DOHH2 (cell line): Measurements from ENCODE around the gene CHRNA5.

ENCODE experiments used
- H3F3A ChIP-seq: fragments of 200-600 bp; sonication (generic), shearing (Covaris generic); 2 replicates; pipeline ENCODE4 v1.6.0; 2016; ENCODE audit warnings: antibody characterized with exemption, mild to moderate bottlenecking; ENCODE audit not compliant: control insufficient read depth, insufficient read depth
- H3K27ac ChIP-seq: fragments of 200-600 bp; sonication (generic); 2 replicates; pipeline ENCODE4 v1.5.1; 2014; ENCODE audit warnings: low read depth, mild to moderate bottlenecking, low read length, moderate library complexity
- H3K27me3 ChIP-seq: fragments of 200-600 bp; sonication (generic); 2 replicates; pipeline ENCODE4 v1.6.1; 2014; ENCODE audit warnings: mild to moderate bottlenecking, low read length, mixed read lengths; ENCODE audit not compliant: control insufficient read depth
- H3K36me3 ChIP-seq: fragments of 200-600 bp; sonication (generic); 2 replicates; pipeline ENCODE4 v1.6.1; 2014; ENCODE audit warnings: mild to moderate bottlenecking, low read length, moderate library complexity, mixed read lengths; ENCODE audit not compliant: control insufficient read depth
- H3K4me1 ChIP-seq: fragments of 200-600 bp; sonication (generic); 2 replicates; pipeline ENCODE4 v1.6.1; 2014; ENCODE audit warnings: mild to moderate bottlenecking, low read length, mixed read lengths; ENCODE audit not compliant: control insufficient read depth
- H3K4me2 ChIP-seq: fragments of 200-600 bp; sonication (generic); 2 replicates; pipeline ENCODE4 v1.6.0; 2014; ENCODE audit warnings: mild to moderate bottlenecking, low read length, moderate library complexity
- H3K4me3 ChIP-seq: fragments of 200-600 bp; sonication (generic); 2 replicates; pipeline ENCODE4 v1.5.1; 2014; ENCODE audit warnings: mild to moderate bottlenecking, low read length, mixed read lengths
- H3K79me2 ChIP-seq: fragments of 200-600 bp; sonication (generic); 2 replicates; pipeline ENCODE4 v1.6.1; 2014; ENCODE audit warnings: mild to moderate bottlenecking, low read length, mixed read lengths; ENCODE audit not compliant: control insufficient read depth
- H3K9me2 ChIP-seq: fragments of 200-600 bp; sonication (generic); replicated peaks from 2 replicates; pipeline ENCODE4 v1.6.1; 2014; ENCODE audit warnings: mild to moderate bottlenecking, low read length, mixed read lengths; ENCODE audit not compliant: control insufficient read depth
- H3K9me3 ChIP-seq: fragments of 200-600 bp; sonication (generic); 2 replicates; pipeline ENCODE4 v1.6.1; 2014; ENCODE audit warnings: antibody characterized with exemption, low read length, mixed read lengths; ENCODE audit not compliant: control insufficient read depth, insufficient read depth
- H4K20me1 ChIP-seq: fragments of 200-600 bp; sonication (generic); 2 replicates; pipeline ENCODE4 v1.6.0; 2014; ENCODE audit warnings: low read depth, mild to moderate bottlenecking, antibody characterized with exemption, low read length, moderate library complexity; ENCODE audit not compliant: control insufficient read depth, insufficient read depth
- EZH2phosphoT487 ChIP-seq: fragments of 200-600 bp; sonication (generic); IDR thresholded peaks from 2 replicates; pipeline ENCODE4 v1.6.1; 2017; ENCODE audit warnings: borderline replicate concordance, mild to moderate bottlenecking, antibody characterized with exemption, low read length, moderate library complexity, mixed read lengths
- TF ChIP-seq, protein P1 (sequence below): fragments of 200-600 bp; sonication (generic); IDR thresholded peaks from one replicate; pipeline ENCODE4 v1.5.1; 2014; ENCODE audit warnings: antibody characterized with exemption, mild to moderate bottlenecking, low read depth, low read length; ENCODE audit not compliant: poor library complexity, severe bottlenecking

Gene CHRNA5

DNA sequence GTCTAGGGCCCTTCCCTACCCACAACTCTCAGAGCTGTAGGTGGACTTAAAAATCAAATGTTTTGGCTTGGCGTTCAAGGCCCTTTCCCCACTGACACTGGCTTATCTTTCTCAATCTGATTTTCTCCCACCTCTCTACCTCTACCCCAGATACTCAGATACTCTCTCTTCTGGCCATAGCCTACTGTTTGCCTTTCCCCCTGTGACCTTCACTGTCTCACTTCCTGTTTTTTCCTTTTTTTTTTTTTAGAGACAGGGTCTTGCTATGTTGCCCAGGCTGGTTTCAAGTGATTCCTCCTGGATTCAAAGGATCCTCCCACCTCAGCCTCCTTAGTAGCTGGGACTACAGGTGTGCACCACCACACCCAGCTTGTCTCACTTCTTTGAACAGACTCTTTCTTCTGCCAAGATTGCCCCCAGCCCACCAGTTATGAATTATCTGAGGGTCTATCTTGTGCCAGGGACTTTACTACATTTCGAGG is 71.1 kb downstream of the CHRNA5 start:
- H3F3A ChIP-seq, result no peaks in the 10 kb centered on the region
- peaks cover 11% of the 10 kb centered on the region for H3K9me3 ChIP-seq
- H3K27me3 ChIP-seq, result no peaks in the 10 kb centered on the region
- no peak overlapping the region for H3K4me3 ChIP-seq
- no peaks in the 10 kb centered on the region for H4K20me1 ChIP-seq
- H3K4me1 ChIP-seq, result no peaks in the 10 kb centered on the region
- no peak overlapping the region for H3K27ac ChIP-seq
- no peaks in the 10 kb centered on the region for H3K79me2 ChIP-seq
- H3K9me2 ChIP-seq, result no peaks in the 10 kb centered on the region
- H3K4me2 ChIP-seq, result no peak overlapping the region
- TF ChIP-seq, protein P1, sequence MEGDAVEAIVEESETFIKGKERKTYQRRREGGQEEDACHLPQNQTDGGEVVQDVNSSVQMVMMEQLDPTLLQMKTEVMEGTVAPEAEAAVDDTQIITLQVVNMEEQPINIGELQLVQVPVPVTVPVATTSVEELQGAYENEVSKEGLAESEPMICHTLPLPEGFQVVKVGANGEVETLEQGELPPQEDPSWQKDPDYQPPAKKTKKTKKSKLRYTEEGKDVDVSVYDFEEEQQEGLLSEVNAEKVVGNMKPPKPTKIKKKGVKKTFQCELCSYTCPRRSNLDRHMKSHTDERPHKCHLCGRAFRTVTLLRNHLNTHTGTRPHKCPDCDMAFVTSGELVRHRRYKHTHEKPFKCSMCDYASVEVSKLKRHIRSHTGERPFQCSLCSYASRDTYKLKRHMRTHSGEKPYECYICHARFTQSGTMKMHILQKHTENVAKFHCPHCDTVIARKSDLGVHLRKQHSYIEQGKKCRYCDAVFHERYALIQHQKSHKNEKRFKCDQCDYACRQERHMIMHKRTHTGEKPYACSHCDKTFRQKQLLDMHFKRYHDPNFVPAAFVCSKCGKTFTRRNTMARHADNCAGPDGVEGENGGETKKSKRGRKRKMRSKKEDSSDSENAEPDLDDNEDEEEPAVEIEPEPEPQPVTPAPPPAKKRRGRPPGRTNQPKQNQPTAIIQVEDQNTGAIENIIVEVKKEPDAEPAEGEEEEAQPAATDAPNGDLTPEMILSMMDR, result no peak
- TF ChIP-seq EZH2phosphoT487, result no peak
- no peaks in the 10 kb centered on the region for H3K36me3 ChIP-seq

- Histone ChIP-seq H3K4me3 (no peak overlapping the region), H3K36me3 (no peaks in the 10 kb centered on the region), H3K27me3 (no peaks in the 10 kb centered on the region), H4K20me1 (no peaks in the 10 kb centered on the region), H3K27ac (no peak overlapping the region), H3K4me1 (no peaks in the 10 kb centered on the region), H3K79me2 (no peaks in the 10 kb centered on the region), H3K9me2 (no peaks in the 10 kb centered on the region), H3F3A (no peaks in the 10 kb centered on the region), H3K4me2 (no peak overlapping the region), H3K9me3 (peaks cover 9% of the 10 kb centered on the region)
- no peak for TF ChIP-seq EZH2phosphoT487
- TF ChIP-seq, protein P1, result no peak
Measured at GRCh38 chr15:78637776-78638435, 72.6 kb downstream of the CHRNA5 start.

DNA sequence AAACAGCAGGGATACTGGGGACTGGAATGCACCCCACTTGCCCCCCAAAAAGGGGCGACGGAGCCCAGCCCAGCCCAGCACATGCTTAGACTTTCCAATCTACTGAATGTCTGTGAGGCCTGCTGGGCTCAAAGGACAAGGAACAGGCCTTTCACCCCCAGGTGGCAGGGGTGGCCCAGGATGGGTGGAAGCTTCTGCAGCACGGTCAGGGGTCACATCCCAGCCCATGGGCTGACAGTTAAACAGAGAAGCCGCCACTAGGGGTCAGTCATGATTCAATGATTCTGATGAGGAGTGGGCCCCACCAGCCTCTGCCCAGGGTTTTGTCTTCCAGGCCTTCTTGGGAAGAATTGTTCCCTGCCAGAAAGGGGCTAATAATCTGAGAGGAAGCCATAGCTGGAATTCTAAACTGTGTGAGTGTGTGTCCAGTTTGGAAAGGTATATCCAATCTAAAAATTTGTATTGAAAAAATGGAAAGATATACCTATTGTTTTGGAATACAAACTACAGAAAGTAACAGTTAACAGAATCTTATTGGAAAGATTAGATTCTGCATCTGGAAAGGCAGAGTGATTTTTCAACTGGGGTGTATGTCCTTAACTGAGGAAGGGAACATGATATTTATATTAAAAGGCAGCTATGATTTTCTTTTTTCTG is 73.5 kb downstream of the CHRNA5 start:
- Histone ChIP-seq H3K27me3 (no peaks in the 10 kb centered on the region), H3K36me3 (no peaks in the 10 kb centered on the region), H3K9me3 (peaks cover under 1% of the 10 kb centered on the region; the same call in 1 of the 2 replicates), H4K20me1 (no peaks in the 10 kb centered on the region), H3K4me1 (no peaks in the 10 kb centered on the region), H3K27ac (no peak overlapping the region), H3K79me2 (no peaks in the 10 kb centered on the region), H3F3A (no peaks in the 10 kb centered on the region), H3K4me3 (no peak overlapping the region), H3K4me2 (no peak overlapping the region), H3K9me2 (no peaks in the 10 kb centered on the region)
- no peak for TF ChIP-seq EZH2phosphoT487
- TF ChIP-seq, protein P1, result peak; percentile 76
